ENCODE measurements around the gene CISTR. TPM values are rescaled to one million over a fixed set of nuclear protein-coding genes. Genes with fewer than 3 reads are reported as not detected.
A peak's percentile ranks its signal among the peaks of the same experiment; 100 is the strongest.

CISTR gene
- total RNA-seq, 4 donors from 2014 or later: not detected

GRCh38 chr12:53736592-53736991, 15.2 kb downstream of the CISTR start:
- no peaks in the 10 kb centered on the region for H3K36me3 ChIP-seq
- H3K4me1 ChIP-seq: peaks cover 0 to 20% (median 12%) of the 10 kb centered on the region in 4 donors
- no peak overlapping the region for H3K4me3 ChIP-seq
- TF ChIP-seq CTCF (IDR thresholded peaks at IDR 0.05): no peak
- no peak for TF ChIP-seq POLR2A (IDR thresholded peaks at IDR 0.05)
- H3K27ac ChIP-seq: no peak overlapping the region
- no peaks in the 10 kb centered on the region for H3K9me3 ChIP-seq
- peaks cover 0 to 17% of the 10 kb centered on the region in 2 donors for H3K27me3 ChIP-seq
- peak in 1 of 3 donors; percentile 1 for DNase-seq

- DNase-seq: no peak
- TF ChIP-seq POLR2A (IDR thresholded peaks at IDR 0.05) (no peak), CTCF (IDR thresholded peaks at IDR 0.05) (no peak)
- peaks cover 0 to 20% (median 12%) of the 10 kb centered on the region in 4 donors for H3K4me1 ChIP-seq
- H3K27ac ChIP-seq: no peak overlapping the region
- H3K27me3 ChIP-seq: peaks cover 0 to 17% of the 10 kb centered on the region in 2 donors
- no peaks in the 10 kb centered on the region for H3K36me3 ChIP-seq
- H3K9me3 ChIP-seq: no peaks in the 10 kb centered on the region
- H3K4me3 ChIP-seq: no peak overlapping the region
Observed at GRCh38 chr12:53735556-53735955, 16.2 kb downstream of the CISTR start.

GRCh38 chr12:53734425-53734824, 17.4 kb downstream of the CISTR start:
- Histone ChIP-seq H3K27me3 (peaks cover 0 to 8% of the 10 kb centered on the region in 2 donors), H3K36me3 (no peaks in the 10 kb centered on the region), H3K27ac (no peak overlapping the region), H3K9me3 (no peaks in the 10 kb centered on the region), H3K4me3 (no peak overlapping the region), H3K4me1 (peaks cover 0 to 12% (median 11%) of the 10 kb centered on the region in 4 donors)
- no peak for DNase-seq
- TF ChIP-seq POLR2A (IDR thresholded peaks at IDR 0.05) (no peak), CTCF (IDR thresholded peaks at IDR 0.05) (no peak)

GRCh38 chr12:53733807-53734200, 18.0 kb downstream of the CISTR start:
- DNase-seq: peak in 1 of 3 donors; percentile 4
- H3K9me3 ChIP-seq: no peaks in the 10 kb centered on the region
- no peak for TF ChIP-seq POLR2A (IDR thresholded peaks at IDR 0.05)
- no peak for TF ChIP-seq CTCF (IDR thresholded peaks at IDR 0.05)

GRCh38 chr12:53733051-53733806, 18.6 kb downstream of the CISTR start:
- TF ChIP-seq POLR2A (IDR thresholded peaks at IDR 0.05) (no peak), CTCF (IDR thresholded peaks at IDR 0.05) (no peak)
- H3K4me1 ChIP-seq: peaks cover 0 to 2% (median under 1%) of the 10 kb centered on the region in 4 donors
- no peak for DNase-seq
- H3K27me3 ChIP-seq: no peaks in the 10 kb centered on the region
- no peak overlapping the region for H3K27ac ChIP-seq
- no peaks in the 10 kb centered on the region for H3K36me3 ChIP-seq
- H3K9me3 ChIP-seq: no peaks in the 10 kb centered on the region
- H3K4me3 ChIP-seq: no peak overlapping the region

More at GRCh38 chr12:53733807-53734200, 18.0 kb downstream of the CISTR start:
- peaks cover 0 to 8% (median 5%) of the 10 kb centered on the region in 4 donors for H3K4me1 ChIP-seq
- no peak overlapping the region for H3K4me3 ChIP-seq
- H3K36me3 ChIP-seq: no peaks in the 10 kb centered on the region
- no peak overlapping the region for H3K27ac ChIP-seq
- peaks cover 0 to 1% of the 10 kb centered on the region in 2 donors for H3K27me3 ChIP-seq
